ENCODE results near the gene PDZD8. TPM values are rescaled to one million over a fixed set of nuclear protein-coding genes. Genes with fewer than 3 reads are reported as not detected.

The PDZD8 gene
- total RNA-seq, 2 donors from 2014 or later: 53.3 to 60.1 TPM

DNA sequence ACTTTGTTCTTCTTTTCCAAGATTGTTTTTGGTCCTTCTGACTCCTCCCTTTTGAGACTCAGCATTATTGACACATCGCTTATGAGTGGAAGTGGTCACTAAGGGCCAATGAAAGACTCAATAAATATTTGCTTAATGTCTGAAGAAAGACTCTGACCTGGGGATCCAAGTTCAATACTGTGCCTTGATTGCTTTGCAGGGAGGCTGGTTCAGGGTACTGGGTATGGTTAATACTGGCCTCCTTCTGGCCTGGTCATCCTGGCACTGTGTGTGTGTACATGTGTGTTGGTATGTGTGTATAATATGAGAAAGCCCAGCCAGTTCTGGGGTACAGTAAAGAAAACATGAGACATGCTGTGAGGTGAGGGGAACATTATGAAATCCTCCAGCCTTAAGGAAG lies 7.6 kb upstream of the PDZD8 start:
- no peak overlapping the region for H3K27ac ChIP-seq (ENCODE audit: low read depth, low read length)
- Mint-ChIP-seq H3K27ac (no peak overlapping the region), H3K9me3 (no peaks in the 10 kb centered on the region), H3K27me3 (ENCODE audit: insufficient read depth) (peaks cover 58% of the 10 kb centered on the region), H3K4me3 (no peak overlapping the region), H3K4me1 (peaks cover 5% of the 10 kb centered on the region), H3K36me3 (ENCODE audit: low read depth) (no peaks in the 10 kb centered on the region)
- no peak for DNase-seq
- H3K27me3 ChIP-seq (ENCODE audit: control insufficient read depth, insufficient read depth, low read length, poor library complexity, severe bottlenecking): peaks cover 35% of the 10 kb centered on the region
- no peaks in the 10 kb centered on the region for H3K4me1 ChIP-seq (ENCODE audit: control insufficient read depth, insufficient read depth, low read length)
- TF ChIP-seq CTCF (conservative IDR thresholded peaks at IDR 0.05): no peak
- H3K4me3 ChIP-seq (ENCODE audit: low read length): no peak overlapping the region
- H3K9ac ChIP-seq (ENCODE audit: extremely low read depth, low read length, poor library complexity, severe bottlenecking): no peak overlapping the region
- no peaks in the 10 kb centered on the region for H3K36me3 ChIP-seq (ENCODE audit: control insufficient read depth, insufficient read depth, low read length)
- 33 to 61% methylated on average over 1 of the region's 1 CpG for WGBS, 2 experiments (ENCODE audit: insufficient coverage in 1 of 2, insufficient read length in 1 of 2)
- no peaks in the 10 kb centered on the region for H3K9me3 ChIP-seq (ENCODE audit: control insufficient read depth, low read length)

DNA sequence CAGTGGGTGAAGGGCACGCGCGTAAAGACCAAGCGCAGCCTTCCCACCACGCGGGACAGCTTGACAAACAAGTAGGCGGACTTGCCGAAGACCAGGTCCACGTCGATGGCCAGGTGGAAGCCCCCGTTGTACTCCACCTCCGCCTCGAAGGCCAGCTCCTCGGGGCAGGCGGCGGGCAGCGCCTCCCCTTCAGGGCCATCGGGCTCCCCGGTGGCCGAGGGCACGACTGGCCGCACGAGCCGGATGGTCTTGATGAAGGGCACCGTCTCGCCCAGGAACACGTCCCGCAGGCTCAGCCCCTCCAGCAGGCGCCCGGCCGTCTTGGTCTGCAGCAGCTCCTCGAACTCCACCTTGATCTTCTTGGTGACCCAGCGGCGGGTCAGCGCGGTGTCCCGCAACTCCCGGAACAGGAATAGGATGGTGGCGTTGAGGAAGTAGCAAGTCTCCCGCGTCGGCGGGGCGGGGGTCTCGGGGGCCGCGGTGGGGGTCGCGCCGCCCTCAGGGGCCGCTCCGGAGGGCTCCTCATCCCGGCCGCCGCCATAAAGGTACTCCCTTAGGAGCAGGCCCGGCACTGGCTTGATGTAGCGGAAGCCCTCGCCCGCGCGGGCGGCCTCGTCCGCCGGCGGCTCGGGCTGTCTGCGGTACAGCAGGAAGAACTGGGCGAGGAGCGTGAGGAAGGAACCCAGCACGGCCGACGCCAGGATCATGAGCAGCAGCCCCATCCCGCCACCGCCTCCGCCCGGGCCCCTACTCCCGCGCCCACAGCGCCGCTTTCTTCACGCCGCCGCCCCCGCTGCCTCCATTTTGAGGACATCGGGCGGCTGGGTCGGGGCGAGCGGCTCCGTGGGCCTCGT lies 507 bp downstream of the PDZD8 start:
- peak; percentile 80 for DNase-seq

GRCh38 chr10:117373823-117374505 lies 1.3 kb downstream of the PDZD8 start:
- H3K27me3 Mint-ChIP-seq (ENCODE audit: insufficient read depth): peaks cover 27% of the 10 kb centered on the region
- H3K27ac ChIP-seq (ENCODE audit: low read depth, low read length): no peak overlapping the region
- H3K4me3 ChIP-seq (ENCODE audit: low read length): peak overlapping the region; percentile 88
- no peaks in the 10 kb centered on the region for H3K9me3 ChIP-seq (ENCODE audit: control insufficient read depth, low read length)
- peaks cover 21% of the 10 kb centered on the region for H3K27me3 ChIP-seq (ENCODE audit: control insufficient read depth, insufficient read depth, low read length, poor library complexity, severe bottlenecking)
- H3K36me3 Mint-ChIP-seq (ENCODE audit: low read depth): peaks cover 9% of the 10 kb centered on the region
- no peaks in the 10 kb centered on the region for H3K36me3 ChIP-seq (ENCODE audit: control insufficient read depth, insufficient read depth, low read length)
- no peak for TF ChIP-seq CTCF (conservative IDR thresholded peaks at IDR 0.05)
- H3K4me1 Mint-ChIP-seq: peaks cover 19% of the 10 kb centered on the region
- 0 to 2% methylated on average over 7 to 31 of the region's 31 CpGs for WGBS, 2 experiments (ENCODE audit: insufficient coverage in 1 of 2, insufficient read length in 1 of 2)
- H3K4me1 ChIP-seq (ENCODE audit: control insufficient read depth, insufficient read depth, low read length): no peaks in the 10 kb centered on the region
- H3K9ac ChIP-seq (ENCODE audit: extremely low read depth, low read length, poor library complexity, severe bottlenecking): peak overlapping the region; percentile 60
- DNase-seq: peak; percentile 67
- peak overlapping the region; percentile 85 for H3K4me3 Mint-ChIP-seq
- H3K27ac Mint-ChIP-seq: peak overlapping the region; percentile 83
- H3K9me3 Mint-ChIP-seq: no peaks in the 10 kb centered on the region

More for the DNA sequence above, 507 bp downstream of the PDZD8 start:
- H3K27ac Mint-ChIP-seq: peak overlapping the region; percentile 83
- peak overlapping the region; percentile 85 for H3K4me3 Mint-ChIP-seq
- WGBS, 2 experiments (ENCODE audit: insufficient coverage in 1 of 2, insufficient read length in 1 of 2): 0% methylated on average over 36 to 92 of the region's 92 CpGs
- Histone ChIP-seq H3K9me3 (ENCODE audit: control insufficient read depth, low read length) (no peaks in the 10 kb centered on the region), H3K4me1 (ENCODE audit: control insufficient read depth, insufficient read depth, low read length) (no peaks in the 10 kb centered on the region), H3K27ac (ENCODE audit: low read depth, low read length) (peak overlapping the region; percentile 47), H3K27me3 (ENCODE audit: control insufficient read depth, insufficient read depth, low read length, poor library complexity, severe bottlenecking) (peaks cover 29% of the 10 kb centered on the region), H3K36me3 (ENCODE audit: control insufficient read depth, insufficient read depth, low read length) (no peaks in the 10 kb centered on the region), H3K4me3 (ENCODE audit: low read length) (peak overlapping the region; percentile 88), H3K9ac (ENCODE audit: extremely low read depth, low read length, poor library complexity, severe bottlenecking) (peak overlapping the region; percentile 60)
- TF ChIP-seq CTCF (conservative IDR thresholded peaks at IDR 0.05): no peak
- H3K27me3 Mint-ChIP-seq (ENCODE audit: insufficient read depth): peaks cover 34% of the 10 kb centered on the region
- H3K36me3 Mint-ChIP-seq (ENCODE audit: low read depth): peaks cover 4% of the 10 kb centered on the region
- H3K4me1 Mint-ChIP-seq: peaks cover 19% of the 10 kb centered on the region
- H3K9me3 Mint-ChIP-seq: no peaks in the 10 kb centered on the region

Data from endodermal cell (in vitro differentiated cells).